ENCODE data around the gene LDLRAD2. TPM values are rescaled to one million over a fixed set of nuclear protein-coding genes. Genes with fewer than 3 reads are reported as not detected.

LDLRAD2 gene
- total and polyA plus RNA-seq, 9 of the 15 experiments (the other 6 are each of a cell fraction or from before 2014, with no cell fraction given), result 0.45 to 0.48 TPM; not detected in 7

- TF ChIP-seq PTRF (tag; IDR thresholded peaks at IDR 0.05) (no peak), ZBTB43 (CRISPR knock-in tag; IDR thresholded peaks at IDR 0.05) (no peak), PCBP2 (IDR thresholded peaks at IDR 0.05; ENCODE audit: low read depth, low read length, poor library complexity, severe bottlenecking) (no peak)
Measured at GRCh38 chr1:21854751-21855131, 42.7 kb downstream of the LDLRAD2 start (continued).

- H3K79me2 ChIP-seq (ENCODE audit: control insufficient read depth, insufficient read depth, low read length), result no peaks in the 10 kb centered on the region
- no peaks in the 10 kb centered on the region for H3K9me3 ChIP-seq (replicated peaks; ENCODE audit: control insufficient read depth, insufficient read depth, low read depth, low read length)
- H3K27ac ChIP-seq (ENCODE audit: extremely low read depth, low read depth, low read length), result no peak overlapping the region
- intact Hi-C loops (cut with micrococcal nuclease) (no loop called here), in situ Hi-C loops (cut with MboI) (no loop called here)
- H3K4me3 ChIP-seq, result no peak overlapping the region
- ATAC-seq (peak; percentile 32), FAIRE-seq (no peak), DNase-seq (ENCODE audit: extremely low read depth in 1 of 4, low spot score in 3 of 4) (peak in 1 of 4 experiments; percentile 37)
- H3K36me3 ChIP-seq (ENCODE audit: control insufficient read depth, insufficient read depth, low read length), result peaks cover 88% of the 10 kb centered on the region; the same call in 2 of the 3 replicates
- no peak overlapping the region for H2AFZ ChIP-seq (ENCODE audit: low read depth, low read length)
- ChIA-PET POLR2A (no interaction called here), CTCF (ENCODE audit: low intra/inter-chr PET ratio) (no interaction called here)
- peak overlapping the region in 1 of 2 experiments; percentile 60; a peak in 1 of 4 replicates for H3K9ac ChIP-seq (ENCODE audit: insufficient read depth in 1 of 2, low read depth in 2 of 2, low read length in 2 of 2)
- TF ChIP-seq ZBTB33 (CRISPR knock-in tag; IDR thresholded peaks at IDR 0.05) (peak; percentile 88), RBM22 (IDR thresholded peaks at IDR 0.05; ENCODE audit: low read depth, low read length, poor library complexity, severe bottlenecking) (peak; percentile 37), ZHX1 (conservative IDR thresholded peaks at IDR 0.05; ENCODE audit: low read length) (no peak), TFAP4 (CRISPR knock-in tag; IDR thresholded peaks at IDR 0.05; ENCODE audit: borderline replicate concordance) (no peak), POLR2G (IDR thresholded peaks at IDR 0.05; ENCODE audit: low read depth, low read length) (peak; percentile 42), EGR1 (conservative IDR thresholded peaks at IDR 0.05) (peak; percentile 52)
- peaks cover 3 to 30% of the 10 kb centered on the region in 2 experiments; a peak in 3 of 5 replicates for H3K4me1 ChIP-seq (replicated peaks in 1 of 2; ENCODE audit: control insufficient read depth in 2 of 2, insufficient read depth in 2 of 2, low read length in 2 of 2)
- H3K4me2 ChIP-seq (ENCODE audit: insufficient read depth, low read length), result no peak overlapping the region
- H4K20me1 ChIP-seq (replicated peaks; ENCODE audit: control insufficient read depth, insufficient read depth, low read length), result no peaks in the 10 kb centered on the region
- no TSS peak for BruUV-seq (replicated peaks)
- H3K9me1 ChIP-seq (ENCODE audit: control insufficient read depth, insufficient read depth, low read length), result peaks cover 4% of the 10 kb centered on the region
- WGBS (ENCODE audit: insufficient coverage, low coverage, missing lambda C conversion rate), result 87% methylated on average over 26 of the region's 35 CpGs
- no peaks in the 10 kb centered on the region for H3K27me3 ChIP-seq (ENCODE audit: control insufficient read depth in 2 of 2, insufficient read depth in 2 of 2, low read length in 2 of 2)
Measured at GRCh38 chr1:21855257-21856096, 43.4 kb downstream of the LDLRAD2 start.

Data from K562 (cell line).